ENCODE results near the gene WWC1.

DNA sequence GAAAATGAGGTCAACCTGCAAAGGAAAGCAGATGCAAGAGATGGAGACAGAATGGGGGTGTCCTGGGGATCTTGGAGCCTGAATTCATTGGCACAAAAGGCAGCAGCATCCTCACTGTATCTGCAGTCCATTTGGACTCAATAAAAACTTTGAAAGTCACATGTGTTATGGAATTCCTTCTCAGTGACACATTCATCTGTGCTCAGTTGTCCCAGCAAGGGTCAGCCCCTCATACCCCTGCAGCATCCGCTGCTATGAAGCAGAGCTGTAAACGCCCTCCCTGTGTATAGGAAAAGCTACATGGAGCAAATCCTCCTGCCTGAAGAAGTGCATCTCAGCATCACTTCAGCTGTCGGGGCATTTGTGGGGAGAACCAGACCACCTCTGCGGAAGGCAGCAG lies 180.3 kb downstream of the WWC1 start:
- TF ChIP-seq, protein P1, sequence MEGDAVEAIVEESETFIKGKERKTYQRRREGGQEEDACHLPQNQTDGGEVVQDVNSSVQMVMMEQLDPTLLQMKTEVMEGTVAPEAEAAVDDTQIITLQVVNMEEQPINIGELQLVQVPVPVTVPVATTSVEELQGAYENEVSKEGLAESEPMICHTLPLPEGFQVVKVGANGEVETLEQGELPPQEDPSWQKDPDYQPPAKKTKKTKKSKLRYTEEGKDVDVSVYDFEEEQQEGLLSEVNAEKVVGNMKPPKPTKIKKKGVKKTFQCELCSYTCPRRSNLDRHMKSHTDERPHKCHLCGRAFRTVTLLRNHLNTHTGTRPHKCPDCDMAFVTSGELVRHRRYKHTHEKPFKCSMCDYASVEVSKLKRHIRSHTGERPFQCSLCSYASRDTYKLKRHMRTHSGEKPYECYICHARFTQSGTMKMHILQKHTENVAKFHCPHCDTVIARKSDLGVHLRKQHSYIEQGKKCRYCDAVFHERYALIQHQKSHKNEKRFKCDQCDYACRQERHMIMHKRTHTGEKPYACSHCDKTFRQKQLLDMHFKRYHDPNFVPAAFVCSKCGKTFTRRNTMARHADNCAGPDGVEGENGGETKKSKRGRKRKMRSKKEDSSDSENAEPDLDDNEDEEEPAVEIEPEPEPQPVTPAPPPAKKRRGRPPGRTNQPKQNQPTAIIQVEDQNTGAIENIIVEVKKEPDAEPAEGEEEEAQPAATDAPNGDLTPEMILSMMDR (IDR thresholded peaks at IDR 0.05; ENCODE audit: insufficient read depth, low read depth, low read length) = no peak
- TF ChIP-seq EZH2 (IDR thresholded peaks at IDR 0.05; ENCODE audit: insufficient read depth, low read length) = no peak
